ENCODE results near the gene IPCEF1.

The IPCEF1 gene

DNA sequence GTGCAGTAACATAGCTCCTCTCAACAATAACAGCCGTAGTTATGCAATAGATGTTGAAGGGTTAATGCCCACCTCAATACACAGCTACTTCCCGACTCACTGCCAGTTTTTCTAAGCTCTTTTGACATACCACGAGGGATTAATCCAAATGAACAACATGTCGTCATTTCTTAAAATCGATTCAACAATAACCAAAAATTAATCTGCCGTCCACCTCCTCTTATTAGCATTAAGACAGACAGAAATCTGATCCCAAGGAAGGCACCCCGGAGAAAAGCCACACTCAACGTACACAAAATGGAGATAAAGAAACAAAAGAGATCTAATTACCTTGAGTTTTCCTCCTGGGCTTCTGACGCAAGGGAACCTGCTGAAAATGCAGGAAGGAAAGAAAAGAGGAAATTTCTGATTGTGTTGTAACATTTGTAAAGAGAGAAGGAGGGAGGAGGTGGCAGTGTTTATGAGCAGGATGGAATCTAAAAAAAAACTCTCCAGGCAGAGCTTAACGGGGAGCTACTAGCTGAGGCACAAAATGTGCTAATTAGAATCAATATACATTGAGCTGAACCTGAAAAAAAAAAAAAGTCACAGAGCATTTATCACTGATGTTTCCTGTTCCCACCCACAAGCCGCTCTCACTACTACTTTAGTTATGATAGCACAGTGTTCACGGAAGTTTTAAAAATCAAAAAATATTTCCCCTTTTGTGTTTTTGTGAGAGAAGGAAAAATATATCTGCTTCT, 109.3 kb downstream of the IPCEF1 start:
- peaks cover 84% of the 10 kb centered on the region for H3K4me1 ChIP-seq (ENCODE audit: insufficient read depth, low read length, poor library complexity, severe bottlenecking)
- no peaks in the 10 kb centered on the region for H3K9me3 ChIP-seq (ENCODE audit: insufficient read depth, low read depth, low read length)
- H3K4me2 ChIP-seq (ENCODE audit: low read depth, low read length, poor library complexity, severe bottlenecking) = peak overlapping the region; percentile 90
- TF ChIP-seq CTCF (conservative IDR thresholded peaks at IDR 0.05; ENCODE audit: low read length) (no peak), EZH2phosphoT487 (IDR thresholded peaks at IDR 0.05; ENCODE audit: borderline replicate concordance) (no peak)
- no peaks in the 10 kb centered on the region for H3K27me3 ChIP-seq (ENCODE audit: insufficient read depth, low read length, poor library complexity, severe bottlenecking)
- H3K36me3 ChIP-seq (ENCODE audit: insufficient read depth, low read length) = no peaks in the 10 kb centered on the region
- H3F3A ChIP-seq (ENCODE audit: low read depth) = no peaks in the 10 kb centered on the region; the same call in 1 of the 2 replicates
- H3K4me3 ChIP-seq (ENCODE audit: low read length, poor library complexity, severe bottlenecking) = peak overlapping the region; percentile 75
- peak overlapping the region; percentile 71 for H3K9ac ChIP-seq (ENCODE audit: low read depth, low read length, poor library complexity, severe bottlenecking)
- no peaks in the 10 kb centered on the region for H3K9me2 ChIP-seq (replicated peaks; ENCODE audit: low read depth, low read length)
- H2AFZ ChIP-seq (ENCODE audit: low read length) = peak overlapping the region; percentile 80
- H4K20me1 ChIP-seq (ENCODE audit: insufficient read depth, low read length, poor library complexity, severe bottlenecking) = no peaks in the 10 kb centered on the region
- H3K79me2 ChIP-seq (ENCODE audit: insufficient read depth, low read length) = peaks cover 18% of the 10 kb centered on the region

- peak overlapping the region; percentile 90 for H3K4me2 ChIP-seq (ENCODE audit: low read depth, low read length, poor library complexity, severe bottlenecking)
- peak overlapping the region; percentile 71 for H3K9ac ChIP-seq (ENCODE audit: low read depth, low read length, poor library complexity, severe bottlenecking)
Measured at GRCh38 chr6:154246723-154247118, 109.9 kb downstream of the IPCEF1 start.

GRCh38 chr6:154245506-154245905, 111.1 kb downstream of the IPCEF1 start:
- Histone ChIP-seq H3K4me2 (ENCODE audit: low read depth, low read length, poor library complexity, severe bottlenecking) (peak overlapping the region; percentile 90), H3K79me2 (ENCODE audit: insufficient read depth, low read length) (peaks cover 18% of the 10 kb centered on the region), H3K9me2 (replicated peaks; ENCODE audit: low read depth, low read length) (no peaks in the 10 kb centered on the region), H3F3A (ENCODE audit: low read depth) (peaks cover 2% of the 10 kb centered on the region; the same call in 1 of the 2 replicates), H3K36me3 (ENCODE audit: insufficient read depth, low read length) (no peaks in the 10 kb centered on the region), H3K4me1 (ENCODE audit: insufficient read depth, low read length, poor library complexity, severe bottlenecking) (peaks cover 74% of the 10 kb centered on the region), H4K20me1 (ENCODE audit: insufficient read depth, low read length, poor library complexity, severe bottlenecking) (no peaks in the 10 kb centered on the region), H2AFZ (ENCODE audit: low read length) (no peak overlapping the region), H3K27me3 (ENCODE audit: insufficient read depth, low read length, poor library complexity, severe bottlenecking) (no peaks in the 10 kb centered on the region), H3K9ac (ENCODE audit: low read depth, low read length, poor library complexity, severe bottlenecking) (peak overlapping the region; percentile 53), H3K4me3 (ENCODE audit: low read length, poor library complexity, severe bottlenecking) (peak overlapping the region; percentile 75), H3K9me3 (ENCODE audit: insufficient read depth, low read depth, low read length) (no peaks in the 10 kb centered on the region)
- TF ChIP-seq CTCF (conservative IDR thresholded peaks at IDR 0.05; ENCODE audit: low read length) (no peak), EZH2phosphoT487 (IDR thresholded peaks at IDR 0.05; ENCODE audit: borderline replicate concordance) (no peak)

More at GRCh38 chr6:154246723-154247118, 109.9 kb downstream of the IPCEF1 start:
- Histone ChIP-seq H3K9me3 (ENCODE audit: insufficient read depth, low read depth, low read length) (no peaks in the 10 kb centered on the region), H3K4me1 (ENCODE audit: insufficient read depth, low read length, poor library complexity, severe bottlenecking) (peaks cover 82% of the 10 kb centered on the region), H2AFZ (ENCODE audit: low read length) (peak overlapping the region; percentile 80; the same call in 1 of the 2 replicates), H4K20me1 (ENCODE audit: insufficient read depth, low read length, poor library complexity, severe bottlenecking) (no peaks in the 10 kb centered on the region), H3F3A (ENCODE audit: low read depth) (no peaks in the 10 kb centered on the region; the same call in 1 of the 2 replicates), H3K36me3 (ENCODE audit: insufficient read depth, low read length) (no peaks in the 10 kb centered on the region), H3K27me3 (ENCODE audit: insufficient read depth, low read length, poor library complexity, severe bottlenecking) (no peaks in the 10 kb centered on the region), H3K4me3 (ENCODE audit: low read length, poor library complexity, severe bottlenecking) (peak overlapping the region; percentile 75), H3K9me2 (replicated peaks; ENCODE audit: low read depth, low read length) (no peaks in the 10 kb centered on the region), H3K79me2 (ENCODE audit: insufficient read depth, low read length) (peaks cover 18% of the 10 kb centered on the region)
- no peak for TF ChIP-seq EZH2phosphoT487 (IDR thresholded peaks at IDR 0.05; ENCODE audit: borderline replicate concordance)
- no peak for TF ChIP-seq CTCF (conservative IDR thresholded peaks at IDR 0.05; ENCODE audit: low read length)
